Naive thymus-derived CD4-positive, alpha-beta T cell (primary cell): ENCODE measurements around the gene DCTN3. TPM values are rescaled to one million over a fixed set of nuclear protein-coding genes. Genes with fewer than 3 reads are reported as not detected.

Experiments used
- ATAC-seq: fragments of 150-1000 bp; cut with Tn5 transposase; 2 replicates; pipeline ENCODE4 v1.10.0; 2021; ENCODE audit warnings: mild to moderate bottlenecking, moderate library complexity
- CTCF ChIA-PET: fragments of 350-600 bp; sonication (Branson Sonifier 250); formaldehyde crosslinking; loops from one replicate; lab custom pipeline; 2021; ENCODE audit warnings: antibody characterized with exemption; lab: Charles Lee
- POLR2A ChIA-PET: fragments of 350-600 bp; sonication (Branson Sonifier 250); formaldehyde crosslinking; loops from one replicate; lab custom pipeline; 2021; ENCODE audit warnings: antibody characterized with exemption, inconsistent platforms; lab: Charles Lee
- DNase-seq, 9 donors: peaks; one replicate each; pipeline versions ENCODE4 v3.0.0 to v3.0.0-alpha.2; 2020 to 2022; ENCODE audit warnings: mixed read lengths in 1 of 9
- H3K27ac ChIP-seq: one replicate; pipeline ENCODE4 v1.7.0; 2013; ENCODE audit warnings: mild to moderate bottlenecking, low read depth, low read length, moderate library complexity
- H3K27me3 ChIP-seq, 2 donors: one replicate each; pipeline ENCODE4 v1.7.0; 2013; ENCODE audit warnings: low read length in 2 of 2, mild to moderate bottlenecking in 2 of 2, moderate library complexity in 2 of 2; ENCODE audit not compliant: control insufficient read depth in 2 of 2, insufficient read depth in 2 of 2
- H3K36me3 ChIP-seq, 3 experiments: 1 replicate in 2 of 3; 2 replicates in 1 of 3; pipeline ENCODE4 v1.7.0; 2013; ENCODE audit warnings: low read length in 3 of 3, mild to moderate bottlenecking in 3 of 3, moderate library complexity in 1 of 3; ENCODE audit not compliant: insufficient read depth in 3 of 3, control insufficient read depth in 2 of 3
- H3K4me1 ChIP-seq, 2 donors: one replicate each; pipeline ENCODE4 v1.7.0; 2013; ENCODE audit warnings: low read length in 2 of 2, mild to moderate bottlenecking in 2 of 2, moderate library complexity in 1 of 2; ENCODE audit not compliant: control insufficient read depth in 2 of 2, insufficient read depth in 2 of 2
- H3K4me3 ChIP-seq: 2 replicates; pipeline ENCODE4 v1.7.0; 2013; ENCODE audit warnings: mild to moderate bottlenecking, low read length
- H3K9me3 ChIP-seq, 3 experiments: 1 replicate in 2 of 3; 2 replicates in 1 of 3; pipeline ENCODE4 v1.7.0; 2013; ENCODE audit warnings: low read length in 3 of 3; ENCODE audit not compliant: control insufficient read depth in 2 of 3
- H3K27ac Mint-ChIP-seq, 9 donors: one replicate each; pipeline ENCODE4 v1.8.0; 2020 to 2022; ENCODE audit warnings: mixed read lengths in 9 of 9, mild to moderate bottlenecking in 8 of 9, moderate library complexity in 5 of 9, inconsistent platforms in 2 of 9
- H3K27me3 Mint-ChIP-seq, 5 donors: one replicate each; pipeline ENCODE4 v1.8.0; 2021 to 2022; ENCODE audit warnings: mixed read lengths in 5 of 5, mild to moderate bottlenecking in 1 of 5
- H3K36me3 Mint-ChIP-seq, 5 donors: one replicate each; pipeline ENCODE4 v1.8.0; 2020 to 2022; ENCODE audit warnings: mixed read lengths in 5 of 5, mild to moderate bottlenecking in 3 of 5, inconsistent platforms in 1 of 5
- H3K4me1 Mint-ChIP-seq, 7 donors: one replicate each; pipeline ENCODE4 v1.8.0; 2020 to 2022; ENCODE audit warnings: mixed read lengths in 7 of 7, mild to moderate bottlenecking in 3 of 7, inconsistent platforms in 1 of 7
- H3K4me3 Mint-ChIP-seq, 10 donors: one replicate each; pipeline ENCODE4 v1.8.0; 2020 to 2022; ENCODE audit warnings: mild to moderate bottlenecking in 10 of 10, mixed read lengths in 10 of 10, moderate library complexity in 6 of 10, inconsistent platforms in 2 of 10
- H3K9me3 Mint-ChIP-seq, 11 donors: one replicate each; pipeline ENCODE4 v1.8.0; 2020 to 2022; ENCODE audit warnings: mixed read lengths in 11 of 11, mild to moderate bottlenecking in 4 of 11, inconsistent platforms in 1 of 11, moderate library complexity in 1 of 11
- intact Hi-C, 2 donors: fragments of 100-400 bp; cut with micrococcal nuclease; formaldehyde crosslinking; loops; one replicate each; pipeline ENCODE4 v1.15.1; 2023
- polyA plus RNA-seq, 2 donors: library from polyadenylated mRNA; unstranded; fragments of 300-500 nt; fragmentation: Illumina TruSeq; gene quantifications; one replicate each; pipeline ENCODE4 v1.2.3, GENCODE V29; 2021
- total RNA-seq, 6 experiments: library from RNA in 5 of 6; stranded (reverse) in 5 of 6; gene quantifications; 1 replicate in 5 of 6; 2 replicates in 1 of 6; pipeline ENCODE4 v1.2.3 and lab custom pipeline; 2021 to 2026

Gene DCTN3
- total and polyA plus RNA-seq, 7 experiments from 2014 or later, result 55.6 to 129 (median 77.3) TPM

DNA sequence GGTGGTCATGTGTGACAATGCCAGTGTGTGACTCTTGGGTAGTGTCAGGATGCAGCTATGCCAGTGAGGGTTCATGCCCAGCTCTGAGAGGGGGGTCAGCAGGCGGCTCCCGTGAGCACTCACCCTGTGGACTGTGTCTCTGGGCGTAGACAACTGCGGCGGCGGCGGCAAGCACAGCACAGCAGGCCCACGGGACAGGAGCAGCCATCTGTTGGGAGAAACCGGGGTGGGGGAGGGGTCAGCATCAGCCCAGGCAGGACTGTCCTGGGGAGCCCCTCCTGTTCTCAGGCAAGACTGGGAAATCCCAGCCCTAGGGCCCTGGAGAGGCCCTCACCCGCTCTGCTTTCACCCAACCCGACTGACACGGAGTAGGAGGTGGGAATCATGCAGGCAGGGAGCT, 51.5 kb downstream of the DCTN3 start:
- Histone ChIP-seq H3K9me3 (no peaks in the 10 kb centered on the region), H3K27me3 (peaks cover 0 to 3% of the 10 kb centered on the region in 2 donors), H3K27ac (no peak overlapping the region), H3K4me3 (no peak overlapping the region), H3K4me1 (no peaks in the 10 kb centered on the region), H3K36me3 (no peaks in the 10 kb centered on the region)
- no peak for DNase-seq
- H3K27ac Mint-ChIP-seq, result no peak overlapping the region
- ChIA-PET POLR2A (no interaction called here), CTCF (no interaction called here)
- no peaks in the 10 kb centered on the region for H3K36me3 Mint-ChIP-seq
- no peaks in the 10 kb centered on the region for H3K9me3 Mint-ChIP-seq
- ATAC-seq, result no peak
- H3K4me1 Mint-ChIP-seq, result no peaks in the 10 kb centered on the region
- intact Hi-C loops, result no loop called here
- H3K4me3 Mint-ChIP-seq, result no peak overlapping the region
- peaks cover 8 to 39% (median 31%) of the 10 kb centered on the region in 5 donors for H3K27me3 Mint-ChIP-seq

DNA sequence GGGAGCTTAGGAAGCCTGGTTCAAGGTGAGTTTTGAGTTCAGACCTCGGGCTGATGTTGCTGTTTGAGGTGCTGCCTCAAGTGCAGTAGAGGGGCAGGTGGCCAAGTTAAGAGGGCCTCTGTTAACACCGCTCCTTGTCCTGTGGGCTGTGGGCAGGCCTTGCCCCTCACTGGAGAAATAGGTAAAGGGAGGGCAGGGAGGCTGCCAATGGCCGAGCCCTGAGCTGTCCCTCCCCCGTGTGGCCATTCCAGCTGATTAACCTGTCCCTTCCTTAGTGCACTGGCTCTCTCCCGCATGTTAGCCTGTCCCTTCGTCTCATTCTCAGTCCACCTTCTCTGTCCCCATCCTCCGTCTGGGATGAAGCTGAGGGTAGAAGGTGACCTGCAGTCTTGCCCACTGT, 52.2 kb downstream of the DCTN3 start:
- POLR2A ChIA-PET, result no interaction called here
- CTCF ChIA-PET, result no interaction called here
- Mint-ChIP-seq H3K27ac (no peak overlapping the region), H3K4me3 (no peak overlapping the region), H3K36me3 (no peaks in the 10 kb centered on the region), H3K9me3 (peaks cover 0 to under 1% (median 0%) of the 10 kb centered on the region in 11 donors), H3K27me3 (peaks cover 11 to 40% (median 34%) of the 10 kb centered on the region in 5 donors), H3K4me1 (no peaks in the 10 kb centered on the region)
- DNase-seq (no peak), ATAC-seq (no peak)
- Histone ChIP-seq H3K4me1 (no peaks in the 10 kb centered on the region), H3K36me3 (no peaks in the 10 kb centered on the region), H3K27me3 (no peaks in the 10 kb centered on the region), H3K27ac (no peak overlapping the region), H3K9me3 (no peaks in the 10 kb centered on the region), H3K4me3 (no peak overlapping the region)
- intact Hi-C loops, result no loop called here

DNA sequence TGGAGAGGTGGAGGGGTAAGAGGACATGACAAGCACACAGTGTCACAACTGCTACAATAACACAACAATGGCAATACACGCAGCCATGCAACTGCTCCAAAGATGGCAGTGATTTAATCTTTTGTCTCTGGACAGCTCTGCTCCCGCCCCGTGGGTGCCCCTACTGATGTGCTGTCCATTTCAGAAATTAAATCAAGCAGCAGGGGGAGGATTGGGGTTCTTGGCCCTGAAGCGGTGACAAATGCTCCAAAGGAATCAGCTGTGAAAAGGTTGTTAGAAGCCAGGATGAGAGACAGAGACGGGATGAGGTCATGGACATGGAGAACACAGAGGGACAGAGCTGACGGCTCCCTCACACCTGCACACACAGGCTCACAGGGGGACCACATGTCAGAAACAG, 53.3 kb downstream of the DCTN3 start:
- no peaks in the 10 kb centered on the region for H3K4me1 Mint-ChIP-seq
- ChIA-PET POLR2A (no interaction called here), CTCF (no interaction called here)
- Histone ChIP-seq H3K27ac (no peak overlapping the region), H3K9me3 (peaks cover 0 to 4% (median 0%) of the 10 kb centered on the region in 3 experiments), H3K4me1 (no peaks in the 10 kb centered on the region), H3K27me3 (no peaks in the 10 kb centered on the region), H3K4me3 (no peak overlapping the region), H3K36me3 (no peaks in the 10 kb centered on the region)
- no peak overlapping the region for H3K4me3 Mint-ChIP-seq
- ATAC-seq, result no peak
- peaks cover 13 to 40% (median 29%) of the 10 kb centered on the region in 5 donors for H3K27me3 Mint-ChIP-seq
- H3K9me3 Mint-ChIP-seq, result peaks cover 0 to 9% (median 0%) of the 10 kb centered on the region in 11 donors
- no peak overlapping the region for H3K27ac Mint-ChIP-seq
- no peak for DNase-seq
- intact Hi-C loops, result no loop called here
- no peaks in the 10 kb centered on the region for H3K36me3 Mint-ChIP-seq

DNA sequence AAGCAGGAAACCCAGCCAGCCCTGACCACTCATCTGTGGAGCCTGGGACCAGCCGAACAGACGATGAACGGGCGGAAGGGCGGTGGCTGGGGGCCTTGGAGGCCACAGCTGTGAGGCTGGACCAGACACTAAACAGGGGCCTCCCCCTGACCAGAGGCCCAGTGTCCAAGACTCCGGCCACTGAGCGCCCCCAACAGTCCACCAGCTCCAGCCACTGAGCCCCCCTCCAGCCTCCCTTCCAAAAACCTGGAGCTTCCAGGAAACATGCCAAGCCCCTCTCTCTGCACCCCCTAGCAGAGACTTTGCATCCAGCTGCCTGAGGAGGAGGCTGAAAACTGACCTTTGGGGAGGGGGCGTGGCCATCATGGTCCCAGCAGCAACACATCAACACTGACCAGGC, 54.0 kb downstream of the DCTN3 start:
- DNase-seq (no peak), ATAC-seq (no peak)
- no peaks in the 10 kb centered on the region for H3K4me1 Mint-ChIP-seq
- intact Hi-C loops, result no loop called here
- H3K4me3 ChIP-seq, result no peak overlapping the region
- CTCF ChIA-PET, result no interaction called here
- no peak overlapping the region for H3K27ac Mint-ChIP-seq
- H3K27ac ChIP-seq, result no peak overlapping the region
- no peaks in the 10 kb centered on the region for H3K36me3 Mint-ChIP-seq
- peaks cover 13 to 39% (median 31%) of the 10 kb centered on the region in 5 donors for H3K27me3 Mint-ChIP-seq
- no peaks in the 10 kb centered on the region for H3K36me3 ChIP-seq
- H3K4me3 Mint-ChIP-seq, result no peak overlapping the region
- H3K4me1 ChIP-seq, result no peaks in the 10 kb centered on the region
- POLR2A ChIA-PET, result no interaction called here
- peaks cover 0 to 6% (median 0%) of the 10 kb centered on the region in 3 experiments for H3K9me3 ChIP-seq
- no peaks in the 10 kb centered on the region for H3K27me3 ChIP-seq
- H3K9me3 Mint-ChIP-seq, result peaks cover 0 to 9% (median 0%) of the 10 kb centered on the region in 11 donors

DNA sequence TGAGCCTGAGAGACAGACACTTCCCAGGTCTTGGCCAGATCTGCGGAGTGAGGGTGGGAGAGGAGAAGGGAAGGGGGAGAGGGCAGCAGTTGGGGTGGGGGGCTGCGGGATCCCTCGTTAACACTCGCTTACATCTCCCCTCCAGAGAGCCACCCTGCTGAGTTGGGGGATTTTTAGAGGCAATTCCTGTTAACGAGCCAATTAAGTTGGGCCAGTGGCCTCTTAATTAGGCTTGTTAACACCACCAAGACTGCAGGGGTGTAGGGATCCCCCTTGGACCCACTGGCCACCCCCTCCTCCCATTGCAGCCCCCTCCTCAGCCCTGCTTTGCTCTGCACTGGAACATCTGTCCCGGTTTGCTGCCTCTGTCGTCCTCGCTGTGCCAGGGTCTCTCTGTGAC, 54.4 kb downstream of the DCTN3 start:
- no peaks in the 10 kb centered on the region for H3K4me1 ChIP-seq

GRCh38 chr9:34564617-34565016, 55.7 kb downstream of the DCTN3 start:
- CTCF ChIA-PET, result no interaction called here
- DNase-seq, result no peak

More for the DNA sequence above, 54.4 kb downstream of the DCTN3 start:
- H3K9me3 Mint-ChIP-seq, result peaks cover 0 to 9% (median 0%) of the 10 kb centered on the region in 11 donors
- Histone ChIP-seq H3K27ac (no peak overlapping the region), H3K9me3 (peaks cover 0 to 6% (median 0%) of the 10 kb centered on the region in 3 experiments), H3K4me3 (no peak overlapping the region), H3K36me3 (no peaks in the 10 kb centered on the region), H3K27me3 (no peaks in the 10 kb centered on the region)
- H3K4me1 Mint-ChIP-seq, result no peaks in the 10 kb centered on the region
- no peaks in the 10 kb centered on the region for H3K36me3 Mint-ChIP-seq
- peaks cover 16 to 39% (median 36%) of the 10 kb centered on the region in 5 donors for H3K27me3 Mint-ChIP-seq
- ChIA-PET POLR2A (no interaction called here), CTCF (interaction anchor here (0.5 kb wide), 1 partner anchor 18 kb away, joined by 3 read pairs; no protein-coding TSS in a partner anchor)
- intact Hi-C loops, result no loop called here
- no peak overlapping the region for H3K27ac Mint-ChIP-seq
- H3K4me3 Mint-ChIP-seq, result no peak overlapping the region
- DNase-seq (no peak), ATAC-seq (no peak)

More at GRCh38 chr9:34564617-34565016, 55.7 kb downstream of the DCTN3 start:
- POLR2A ChIA-PET, result no interaction called here
- Mint-ChIP-seq H3K4me1 (no peaks in the 10 kb centered on the region), H3K4me3 (no peak overlapping the region), H3K36me3 (peaks cover 0 to 4% (median 0%) of the 10 kb centered on the region in 5 donors), H3K27ac (no peak overlapping the region), H3K27me3 (peaks cover 20 to 47% (median 38%) of the 10 kb centered on the region in 5 donors), H3K9me3 (peaks cover 0 to 9% (median 0%) of the 10 kb centered on the region in 11 donors)
- H3K27ac ChIP-seq, result no peak overlapping the region
- H3K4me1 ChIP-seq, result no peaks in the 10 kb centered on the region
- H3K4me3 ChIP-seq, result no peak overlapping the region
- H3K9me3 ChIP-seq, result peaks cover 0 to 6% (median 0%) of the 10 kb centered on the region in 3 experiments
- intact Hi-C loops, result no loop called here
- no peaks in the 10 kb centered on the region for H3K27me3 ChIP-seq
- ATAC-seq, result no peak
- no peaks in the 10 kb centered on the region for H3K36me3 ChIP-seq
